GM18870 (cell line): ENCODE results near the gene TRIM17.
A peak's percentile ranks its signal among the peaks of the same experiment; 100 is the strongest.

Source experiments
- ATAC-seq: cut with Tn5 transposase; IDR thresholded peaks from one replicate; pipeline ENCODE4 v1.9.1; 2021; ENCODE audit warnings: moderate library complexity; ENCODE audit not compliant: unreplicated experiment

The TRIM17 gene

DNA sequence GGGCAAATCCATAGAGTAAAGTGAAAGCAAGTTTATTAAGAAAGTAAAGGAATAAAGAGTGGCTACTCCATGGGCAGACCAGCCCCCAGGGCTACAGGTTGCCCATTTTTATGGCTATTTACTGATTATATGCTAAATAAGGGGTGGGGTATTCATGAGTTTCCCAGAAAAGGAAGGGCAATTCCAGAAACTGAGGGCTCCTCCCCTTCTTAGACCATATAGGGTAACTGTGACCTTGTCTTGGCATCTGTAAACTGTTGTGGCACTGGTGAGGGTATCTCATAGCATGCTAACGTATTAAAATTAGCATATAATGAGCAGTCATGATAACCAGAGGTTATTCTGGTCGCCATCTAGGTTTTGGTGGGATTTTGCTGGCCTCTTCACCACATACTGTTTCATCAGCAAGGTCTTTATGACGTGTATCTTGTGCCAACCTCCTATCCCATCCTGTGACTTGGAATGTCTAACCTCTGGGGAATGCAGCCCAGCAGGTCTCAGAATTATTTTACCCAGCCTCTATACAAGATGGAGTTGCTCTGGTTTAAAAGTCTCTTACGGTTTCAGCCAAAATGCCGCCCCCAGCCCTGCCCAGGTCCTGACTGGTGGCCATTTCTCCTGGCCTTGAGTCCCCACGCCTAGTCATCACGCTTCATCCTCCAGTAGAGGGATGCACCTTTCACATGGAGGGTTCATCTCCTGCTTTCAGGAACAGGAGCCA lies 982 bp upstream of the TRIM17 start:
- no peak for ATAC-seq

DNA sequence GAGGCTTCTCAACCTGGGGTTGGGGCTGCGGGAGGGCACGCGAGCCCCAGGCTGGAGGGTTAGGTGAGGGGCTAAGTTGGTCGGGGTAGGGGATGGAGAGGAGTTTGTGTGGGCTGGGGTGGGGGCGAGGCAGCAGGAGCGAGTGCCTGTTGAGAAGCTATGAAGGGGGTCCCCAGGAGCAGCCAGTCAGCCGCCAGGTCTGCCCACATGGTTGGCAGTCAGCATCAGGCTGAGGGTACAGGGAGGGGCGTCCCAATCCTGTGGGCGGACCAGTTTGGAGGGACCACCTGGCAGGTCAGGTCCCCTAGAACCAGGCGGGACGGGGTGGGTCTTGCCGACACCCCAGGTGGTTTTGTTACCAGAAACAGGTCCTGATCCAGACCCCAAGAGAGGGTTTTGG lies 400 bp upstream of the TRIM17 start:
- no peak for ATAC-seq

DNA sequence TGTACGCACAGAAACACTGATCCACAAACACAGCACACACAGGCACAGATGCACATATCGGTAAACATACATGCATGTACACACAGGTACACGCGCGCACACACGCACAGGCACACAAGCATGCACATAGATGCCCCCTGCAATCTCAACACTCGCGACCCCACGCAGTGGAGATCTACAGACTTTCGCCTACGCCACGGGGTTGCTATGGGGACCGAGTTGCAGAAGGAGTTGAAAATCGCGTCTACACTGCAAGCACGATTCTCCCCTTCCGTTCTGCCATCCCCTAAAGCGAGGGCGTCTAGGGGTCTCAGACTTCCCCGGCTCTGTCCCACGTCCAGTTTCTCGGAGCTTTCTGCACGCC lies 826 bp downstream of the TRIM17 start:
- ATAC-seq: no peak

DNA sequence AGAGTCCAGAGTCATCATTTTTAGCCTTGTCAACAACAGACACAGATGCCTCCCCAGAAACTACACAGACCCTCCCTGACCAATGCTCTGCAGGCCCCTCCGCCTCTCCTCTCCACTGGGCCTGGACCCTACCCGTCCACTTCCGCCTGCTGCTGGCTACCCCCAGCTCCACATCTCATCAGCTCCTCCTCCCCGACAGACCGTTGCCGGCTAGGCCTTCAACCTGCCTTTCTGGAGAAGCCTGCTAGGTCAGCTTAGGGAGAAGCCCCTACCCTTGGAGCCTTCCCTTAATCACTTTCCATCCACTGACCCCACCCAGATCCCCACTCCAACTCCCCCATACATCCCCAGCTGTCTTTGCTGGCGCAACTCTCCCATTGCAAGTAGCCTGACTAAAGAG lies 1.4 kb downstream of the TRIM17 start:
- ATAC-seq: no peak

DNA sequence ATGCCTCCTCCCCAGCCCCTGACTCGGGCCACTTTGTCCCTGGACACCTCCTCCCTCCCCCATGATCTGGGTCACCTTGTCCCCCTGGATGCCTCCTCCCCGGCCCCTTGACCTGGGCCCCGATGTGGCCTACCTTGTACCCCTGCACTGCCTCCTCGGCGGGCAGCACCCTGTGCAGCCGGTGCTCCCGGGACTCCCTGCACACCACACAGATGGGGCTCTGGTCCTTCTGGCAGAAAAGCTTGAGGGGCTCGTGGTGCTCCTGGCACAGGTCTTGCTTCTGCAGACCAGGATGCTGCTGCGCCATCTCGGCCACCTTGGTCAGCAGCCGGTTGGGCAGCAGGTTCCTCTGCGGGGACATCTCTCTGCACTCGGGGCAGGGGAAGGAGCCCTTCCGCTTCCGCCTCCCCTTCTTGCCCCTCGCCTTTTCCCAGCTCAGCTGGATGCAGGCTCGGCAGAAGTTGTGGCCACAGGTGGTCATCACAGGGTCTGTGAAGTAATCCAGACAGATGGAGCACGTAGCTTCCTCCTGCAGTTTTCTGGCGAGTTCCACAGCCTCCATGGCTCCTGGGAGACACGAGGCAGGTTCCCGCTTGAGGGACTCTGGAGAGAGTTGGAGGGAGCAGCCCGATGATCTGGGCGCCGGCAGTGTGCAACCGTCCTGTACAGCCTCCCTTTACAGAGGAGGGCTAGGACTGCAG lies 2.0 kb downstream of the TRIM17 start:
- no peak for ATAC-seq

DNA sequence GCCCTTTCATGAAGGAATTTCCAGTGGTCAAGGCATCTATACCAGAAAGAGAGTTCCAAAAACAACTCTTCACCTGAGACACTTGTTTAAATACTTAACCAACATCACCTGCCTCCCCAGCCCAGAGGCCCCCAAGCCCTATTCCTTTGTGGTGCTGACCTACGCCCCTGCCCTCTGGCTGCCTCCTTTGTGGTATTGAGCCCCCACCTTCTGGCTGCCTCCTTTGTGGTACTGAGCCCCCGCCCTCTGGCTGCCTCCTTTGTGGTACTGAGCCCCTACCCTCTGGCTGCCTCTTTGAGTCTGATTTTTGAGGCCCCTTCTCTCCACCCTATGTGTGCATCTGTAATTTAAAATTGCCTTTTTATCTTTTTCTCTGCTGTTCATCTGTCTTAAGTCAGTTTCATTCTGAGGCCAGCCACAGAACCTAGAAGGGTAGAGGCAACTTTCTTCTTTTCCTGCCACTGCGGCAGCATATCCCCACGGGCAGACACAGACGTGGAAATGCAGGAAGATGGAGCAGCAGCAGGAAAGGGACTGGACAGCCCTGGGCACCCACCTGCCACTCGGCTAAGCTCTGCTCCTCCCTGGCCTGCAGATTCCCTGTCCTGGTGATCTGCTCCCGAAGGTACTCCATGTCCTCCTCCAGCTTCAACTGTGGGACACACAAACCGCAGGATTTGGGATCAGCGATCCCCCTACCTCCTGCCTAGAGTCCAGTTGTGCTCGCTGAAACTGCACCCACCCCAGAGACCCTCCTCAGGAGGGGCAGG lies 3.2 kb downstream of the TRIM17 start:
- ATAC-seq: no peak

DNA sequence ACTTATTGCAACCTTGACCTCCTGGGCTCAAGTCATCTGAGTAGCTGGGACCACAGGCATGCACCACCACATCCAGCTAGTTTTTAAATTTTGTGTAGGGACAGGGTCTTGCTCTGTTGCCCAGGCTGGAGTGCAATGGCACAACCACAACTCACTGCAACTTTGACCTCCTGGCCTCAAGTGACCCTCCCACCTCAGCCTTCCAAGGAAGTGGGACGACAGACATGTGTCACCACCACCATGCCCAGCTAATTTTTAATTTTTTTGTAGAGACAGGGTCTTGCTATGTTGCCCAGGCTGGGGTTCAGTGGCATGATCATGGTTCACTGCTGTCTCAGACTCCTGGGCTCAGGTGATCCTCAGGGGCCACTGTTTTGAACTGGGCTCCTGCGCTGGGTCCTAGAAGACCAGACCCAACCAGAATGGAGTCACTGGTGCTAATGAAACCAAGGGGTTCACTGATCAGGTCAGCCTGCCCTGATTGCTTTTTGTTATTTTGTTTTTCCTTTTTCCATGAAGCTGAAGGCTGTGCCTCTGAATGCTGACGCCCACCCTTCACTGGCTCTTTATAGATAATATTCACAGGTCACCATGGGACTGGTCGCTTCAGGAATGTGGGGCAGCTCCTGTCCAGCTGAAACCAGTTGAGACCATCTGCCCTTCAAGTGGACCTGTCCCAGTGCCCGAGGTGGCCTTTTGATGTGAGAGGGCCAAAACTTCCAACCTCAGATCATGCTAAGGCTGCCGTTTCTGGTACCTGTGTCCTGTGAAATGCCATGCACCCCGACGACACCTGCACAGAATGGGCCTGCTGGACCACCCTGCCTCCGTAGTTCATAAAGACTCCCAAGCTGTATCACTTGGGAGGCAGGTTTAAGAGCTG lies 4.9 kb downstream of the TRIM17 start:
- no peak for ATAC-seq

DNA sequence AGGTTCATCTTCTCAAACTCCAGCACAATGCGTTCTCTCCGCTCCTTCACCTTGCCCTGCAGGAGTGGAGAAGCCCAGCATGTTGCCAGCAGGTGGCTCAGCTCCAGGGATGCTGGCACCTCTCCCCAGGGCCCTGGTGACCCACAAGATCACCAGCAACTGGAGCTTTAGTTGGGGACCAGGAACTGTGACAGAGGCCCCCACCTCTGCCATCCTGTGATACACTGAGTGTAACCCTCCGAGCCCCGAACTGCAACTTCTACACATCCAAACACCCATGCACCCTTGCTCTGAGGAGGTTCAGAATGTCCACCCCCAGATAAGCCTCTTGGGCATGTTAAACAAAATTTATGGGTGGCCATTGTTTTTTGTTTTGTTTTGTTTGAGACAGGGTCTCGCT lies 5.5 kb downstream of the TRIM17 start:
- no peak for ATAC-seq

DNA sequence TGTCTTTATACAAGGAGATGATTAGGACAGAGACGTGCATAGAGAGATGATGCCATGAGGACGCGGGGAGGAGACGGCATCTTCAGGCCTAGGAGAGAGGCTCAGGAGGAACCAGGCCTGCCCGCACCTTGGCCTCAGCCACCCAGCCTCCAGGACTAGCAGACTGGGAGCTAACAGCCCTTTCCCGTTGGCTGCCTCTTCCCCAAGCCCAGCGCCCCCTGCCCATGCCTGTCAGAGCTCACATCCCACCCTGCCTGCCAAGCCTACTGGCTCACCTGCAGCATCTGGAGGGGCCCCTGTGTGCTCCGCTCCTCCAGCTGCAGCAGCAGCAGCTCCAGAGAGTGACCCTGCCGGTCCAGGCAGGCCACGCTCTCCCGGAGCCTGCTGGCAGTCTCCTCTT lies 6.0 kb downstream of the TRIM17 start:
- ATAC-seq: no peak

DNA sequence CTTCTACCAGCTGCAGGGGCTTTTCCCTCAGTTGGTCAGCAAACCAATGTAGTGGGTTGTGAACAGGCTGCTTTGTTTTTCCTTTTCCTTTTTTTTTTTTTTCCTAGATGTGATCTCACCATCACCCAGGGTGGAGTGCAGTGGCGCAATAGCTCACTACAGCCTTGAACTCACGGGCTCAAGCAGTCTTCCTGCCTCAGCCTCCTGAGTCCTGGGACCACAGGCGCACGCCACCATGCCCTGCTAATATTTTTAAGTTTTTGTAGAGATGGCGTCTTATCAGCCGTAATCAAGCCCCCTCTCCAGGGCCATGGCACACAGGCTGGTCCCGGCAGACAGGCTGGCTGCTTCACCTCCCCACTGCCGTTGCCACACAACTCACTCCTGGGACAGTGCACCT lies 6.6 kb downstream of the TRIM17 start:
- no peak for ATAC-seq

DNA sequence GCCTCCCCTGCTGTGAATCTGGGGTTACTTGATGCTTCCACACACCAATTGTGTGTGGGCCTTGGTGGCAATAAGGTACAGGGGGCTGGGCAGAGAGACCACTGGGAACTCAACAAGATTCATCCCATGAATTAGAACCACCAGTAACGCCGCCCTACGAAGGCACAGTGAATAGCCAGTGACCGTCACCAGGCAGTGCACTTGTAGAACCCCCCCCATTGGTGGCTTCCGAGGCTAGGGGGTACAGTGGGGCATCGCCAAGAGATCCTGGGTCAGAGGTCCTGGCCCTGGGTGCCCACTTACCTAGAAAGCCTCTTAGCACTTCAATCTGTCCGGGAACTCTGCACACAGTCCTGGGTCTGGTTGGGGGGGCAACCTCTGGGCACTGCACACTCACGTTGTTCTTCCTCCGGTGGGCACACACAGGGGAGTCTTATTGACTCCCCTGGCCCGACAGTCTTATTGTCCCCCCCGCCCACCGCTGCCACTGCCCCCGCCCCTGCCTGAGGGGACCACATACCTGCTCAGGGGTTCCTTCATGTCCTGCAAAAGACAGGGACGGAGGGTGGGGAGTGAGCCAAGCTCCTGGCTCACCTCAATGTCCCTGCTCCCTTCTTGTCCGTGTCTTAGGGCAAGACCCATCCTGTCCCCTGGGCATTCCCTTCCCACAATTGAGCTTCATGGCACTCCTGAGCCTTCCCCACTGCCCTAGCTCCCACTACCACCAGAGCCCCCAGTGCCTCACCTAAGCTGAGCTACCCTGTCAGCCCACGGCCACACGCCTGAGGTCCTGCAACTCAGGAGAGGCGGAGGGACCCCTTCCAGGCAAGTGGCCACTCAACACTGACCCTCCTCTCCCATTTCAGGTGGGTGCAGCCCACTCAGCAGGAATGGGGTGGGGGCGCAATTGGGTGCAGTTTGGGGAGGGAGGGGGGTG lies 7.5 kb downstream of the TRIM17 start:
- no peak for ATAC-seq

DNA sequence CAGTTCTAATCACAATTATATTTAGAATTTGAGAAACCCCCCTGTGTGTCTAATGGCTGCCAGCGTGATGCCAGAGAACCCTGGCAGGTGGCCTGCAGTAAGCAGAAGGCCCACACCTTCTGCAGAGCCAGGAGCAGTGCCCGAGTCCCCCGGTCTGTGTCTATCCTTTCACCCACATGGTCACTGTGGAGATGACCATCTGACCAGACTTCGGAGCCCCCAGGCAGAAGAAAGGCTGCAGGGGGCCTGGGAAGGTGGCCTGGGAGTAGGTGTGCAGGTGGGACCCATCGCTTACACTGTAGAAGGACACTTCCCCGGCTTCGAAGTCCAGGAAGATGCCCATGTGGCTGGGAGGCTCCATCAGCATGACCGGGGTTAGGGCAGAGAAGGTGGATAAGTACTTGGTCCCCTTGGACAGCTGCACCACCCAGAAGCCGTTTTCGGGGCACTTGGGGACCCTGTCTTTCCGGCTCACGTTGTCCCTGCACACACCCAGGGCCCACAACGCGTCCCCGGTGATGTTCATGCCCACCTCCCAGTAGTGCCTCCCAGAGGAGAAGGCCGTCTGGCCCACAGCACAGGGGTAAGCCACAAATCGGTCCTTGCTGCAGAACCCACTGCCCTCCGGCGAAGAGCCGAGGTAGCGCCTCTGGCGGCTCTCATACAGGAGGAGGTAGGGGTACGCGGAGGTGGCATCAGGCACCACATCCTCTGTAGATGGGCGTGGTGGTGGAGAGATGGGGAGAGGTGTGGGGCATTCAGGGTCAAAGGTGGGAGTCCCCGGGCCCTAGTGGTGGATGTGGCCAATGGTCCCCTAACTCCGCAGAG lies 8.4 kb downstream of the TRIM17 start:
- no peak for ATAC-seq

DNA sequence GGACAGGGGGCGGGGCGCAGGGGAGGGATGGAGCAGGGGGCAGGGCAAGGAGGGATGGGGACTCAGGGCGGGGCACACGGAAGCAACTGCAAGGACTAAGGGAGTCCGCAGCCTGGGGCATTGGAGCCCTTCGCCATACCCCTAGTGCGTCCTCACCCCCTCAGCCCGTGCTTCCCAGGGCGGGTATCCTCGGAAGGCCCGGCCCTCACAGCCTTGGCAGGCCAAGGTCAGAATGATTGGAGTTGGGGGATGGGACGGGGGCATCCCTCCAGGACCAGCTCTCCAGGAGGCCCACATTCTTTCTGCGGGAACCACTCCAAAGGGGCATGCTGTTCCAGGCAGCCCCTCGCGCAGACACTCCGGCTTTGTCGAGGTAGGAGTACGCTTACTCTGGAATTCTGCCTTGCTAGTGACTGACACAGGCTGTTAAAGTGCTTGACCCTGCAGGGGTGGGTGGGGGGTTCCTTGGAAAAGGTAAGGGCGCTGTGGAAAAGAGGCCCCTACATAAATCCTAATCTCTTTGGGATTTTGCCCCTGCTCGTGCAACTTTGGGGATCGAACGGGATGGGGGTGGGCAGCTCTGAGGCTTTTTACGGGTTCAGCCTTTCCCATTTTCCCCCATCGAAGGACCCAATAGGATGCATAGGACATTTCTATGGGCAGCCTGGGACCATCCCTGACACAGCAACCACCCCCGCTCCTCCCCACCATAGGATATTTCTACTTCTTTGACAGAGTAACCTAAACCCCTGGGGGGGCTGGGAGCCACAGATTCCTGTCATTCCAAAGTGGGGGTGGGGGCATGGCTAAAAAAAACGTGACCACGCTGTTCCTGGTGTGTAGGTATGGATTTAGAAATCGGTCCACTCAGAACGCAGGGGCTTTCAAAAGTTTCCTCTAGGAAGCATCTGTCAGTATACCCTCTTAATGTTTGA lies 9.3 kb downstream of the TRIM17 start:
- peak; percentile 4 for ATAC-seq

DNA sequence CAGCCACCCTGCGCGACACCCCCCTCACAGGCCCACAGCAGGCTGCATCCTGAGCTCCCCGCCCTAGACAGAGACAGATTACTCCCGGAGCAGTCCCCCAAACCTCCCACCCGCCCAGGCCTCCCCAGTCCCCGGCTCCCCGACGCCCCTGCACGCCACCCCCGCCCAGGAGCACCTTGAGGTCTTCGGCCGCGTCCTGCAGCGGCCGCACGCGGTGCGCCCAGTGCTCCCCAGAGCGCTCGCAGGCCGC lies 10.8 kb downstream of the TRIM17 start:
- ATAC-seq: no peak

DNA sequence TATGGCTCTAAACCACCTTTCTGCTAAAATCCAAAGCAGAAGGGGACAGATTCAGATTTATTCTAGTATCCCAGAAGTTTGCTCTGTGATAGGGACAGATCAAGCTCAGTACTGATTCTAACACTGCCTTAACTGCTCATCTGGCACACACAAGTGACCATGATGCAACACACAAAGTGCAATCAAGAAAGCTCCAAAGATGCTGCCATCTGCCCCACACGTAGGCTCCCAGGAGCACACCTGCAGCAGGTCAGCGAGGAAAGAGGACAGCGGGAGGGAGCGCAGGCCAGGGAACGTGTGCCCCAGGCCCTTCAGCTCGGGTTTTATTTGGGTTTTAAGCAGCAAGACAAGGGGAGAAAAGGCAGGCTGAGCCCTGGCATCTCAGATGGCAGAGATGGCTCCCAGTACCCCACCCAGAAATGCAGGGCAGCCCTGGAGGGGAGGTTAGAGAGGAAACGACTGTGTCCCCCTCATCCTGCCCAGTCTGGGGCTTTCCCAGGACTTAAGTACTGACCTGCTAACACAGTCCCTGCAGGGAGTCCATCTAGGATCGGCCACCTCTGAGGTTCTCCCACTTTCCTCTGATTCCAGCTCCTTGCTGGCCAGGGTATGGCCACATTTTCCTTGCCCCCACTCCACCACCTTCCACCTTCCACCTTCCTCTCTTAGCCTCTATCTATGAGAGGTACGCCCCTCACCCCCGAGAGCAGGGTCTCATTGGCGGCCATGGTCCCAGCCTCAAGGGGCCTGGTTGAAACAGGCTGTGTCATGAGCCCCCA lies 11.3 kb downstream of the TRIM17 start:
- no peak for ATAC-seq

DNA sequence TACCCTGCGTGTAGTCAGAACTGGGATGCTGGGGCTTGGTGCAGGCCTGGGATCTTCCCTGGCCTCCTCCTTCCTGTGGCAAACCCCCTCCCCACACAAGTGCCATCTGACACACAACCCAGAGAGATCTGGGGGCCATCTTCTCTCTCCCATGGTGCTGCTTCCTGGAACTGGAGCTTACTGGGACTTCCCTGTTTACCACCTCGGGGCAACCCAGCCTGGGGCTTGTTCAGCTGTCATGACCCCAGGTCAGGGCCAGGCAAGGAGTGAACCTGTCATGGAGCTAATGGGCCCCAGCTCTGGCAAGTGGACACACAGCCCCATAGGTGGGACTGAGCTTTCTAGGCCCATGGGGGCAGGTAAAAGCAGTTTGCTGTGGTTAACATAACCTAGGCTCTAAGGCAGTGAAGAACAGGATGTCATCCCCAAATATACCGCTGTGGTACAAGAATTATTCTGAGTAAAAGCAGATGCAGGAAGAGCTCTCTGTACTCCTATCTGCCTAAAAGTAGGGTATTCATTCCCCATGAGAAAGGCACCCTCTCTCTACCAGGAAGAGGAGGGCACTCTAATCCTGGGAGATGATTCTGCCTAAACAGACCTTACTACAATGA lies 12.4 kb downstream of the TRIM17 start:
- no peak for ATAC-seq

DNA sequence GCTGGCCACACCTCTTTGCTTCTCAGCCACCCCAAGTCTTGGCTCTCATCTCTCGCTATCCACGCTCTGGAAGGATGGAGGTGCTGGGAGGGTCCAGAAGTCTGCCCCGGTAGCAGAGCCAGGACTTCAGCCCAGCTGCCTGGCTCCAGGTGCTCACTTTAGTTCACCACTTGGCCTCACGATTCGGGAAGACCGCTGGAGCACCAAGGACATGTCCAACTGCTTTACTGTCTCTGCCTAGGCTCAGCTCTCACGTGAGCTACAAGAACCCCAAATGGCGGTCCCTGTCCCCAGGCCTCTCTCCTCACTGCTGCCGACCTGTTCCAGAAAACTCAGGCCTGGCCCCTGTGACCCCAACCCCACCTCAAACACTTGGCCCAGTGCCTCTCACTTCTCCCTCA lies 13.4 kb downstream of the TRIM17 start:
- no peak for ATAC-seq
